ENCODE measurements around the gene KRTAP6-3. TPM values are rescaled to one million over a fixed set of nuclear protein-coding genes. Genes with fewer than 3 reads are reported as not detected.

Gene KRTAP6-3
- total and polyA plus RNA-seq, 2 experiments from 2014 or later, result not detected

GRCh38 chr21:30598802-30599201 lies 6.6 kb downstream of the KRTAP6-3 start, which contains the start of gene KRTAP6-2:
Gene KRTAP6-2 (minus strand): TSS chr21:30598902. CDS start chr21:30598874, 28 bp downstream.
- no peaks in the 10 kb centered on the region for H3K9me2 ChIP-seq (ENCODE audit: insufficient read depth)
- no peaks in the 10 kb centered on the region for H3K79me2 ChIP-seq (replicated peaks; ENCODE audit: insufficient read depth)
- H3K27ac Mint-ChIP-seq, result no peak within 1 kb of the TSS
- no peak within 1 kb of the TSS for H3K4me2 ChIP-seq
- H3K36me3 ChIP-seq (ENCODE audit: insufficient read depth), result no peaks in the 10 kb centered on the region
- no peak within 1 kb of the TSS for H2AFZ ChIP-seq
- H3K4me1 ChIP-seq (ENCODE audit: insufficient read depth), result no peaks in the 10 kb centered on the region
- H3K36me3 Mint-ChIP-seq (ENCODE audit: low read depth), result no peaks in the 10 kb centered on the region
- H3K4me1 Mint-ChIP-seq, result no peaks in the 10 kb centered on the region
- H3K27ac ChIP-seq (ENCODE audit: low read depth), result no peak within 1 kb of the TSS
- ATAC-seq, result no peak
- no peak within 1 kb of the TSS for H3K4me3 Mint-ChIP-seq
- no peaks in the 10 kb centered on the region for H3K9me3 Mint-ChIP-seq
- H3K4me3 ChIP-seq, result no peak within 1 kb of the TSS
- H3K27me3 Mint-ChIP-seq (ENCODE audit: insufficient read depth, low read depth, poor library complexity), result no peaks in the 10 kb centered on the region
- H4K20me1 ChIP-seq (replicated peaks; ENCODE audit: insufficient read depth), result no peaks in the 10 kb centered on the region
- no peak for DNase-seq (ENCODE audit: low spot score)
- H3K27me3 ChIP-seq (ENCODE audit: insufficient read depth), result no peaks in the 10 kb centered on the region
- TF ChIP-seq EZH2phosphoT487 (IDR thresholded peaks at IDR 0.05; ENCODE audit: unreplicated experiment) (no peak), NANOG (IDR thresholded peaks at IDR 0.05; ENCODE audit: borderline replicate concordance) (no peak), ZNF331 (CRISPR knock-in tag; IDR thresholded peaks at IDR 0.05; ENCODE audit: low read depth) (no peak), ZNF114 (CRISPR knock-in tag; IDR thresholded peaks at IDR 0.05) (no peak), CTCF (conservative IDR thresholded peaks at IDR 0.05; ENCODE audit: low read depth in 2 of 2) (no peak)
- TF ChIP-seq, protein P1, sequence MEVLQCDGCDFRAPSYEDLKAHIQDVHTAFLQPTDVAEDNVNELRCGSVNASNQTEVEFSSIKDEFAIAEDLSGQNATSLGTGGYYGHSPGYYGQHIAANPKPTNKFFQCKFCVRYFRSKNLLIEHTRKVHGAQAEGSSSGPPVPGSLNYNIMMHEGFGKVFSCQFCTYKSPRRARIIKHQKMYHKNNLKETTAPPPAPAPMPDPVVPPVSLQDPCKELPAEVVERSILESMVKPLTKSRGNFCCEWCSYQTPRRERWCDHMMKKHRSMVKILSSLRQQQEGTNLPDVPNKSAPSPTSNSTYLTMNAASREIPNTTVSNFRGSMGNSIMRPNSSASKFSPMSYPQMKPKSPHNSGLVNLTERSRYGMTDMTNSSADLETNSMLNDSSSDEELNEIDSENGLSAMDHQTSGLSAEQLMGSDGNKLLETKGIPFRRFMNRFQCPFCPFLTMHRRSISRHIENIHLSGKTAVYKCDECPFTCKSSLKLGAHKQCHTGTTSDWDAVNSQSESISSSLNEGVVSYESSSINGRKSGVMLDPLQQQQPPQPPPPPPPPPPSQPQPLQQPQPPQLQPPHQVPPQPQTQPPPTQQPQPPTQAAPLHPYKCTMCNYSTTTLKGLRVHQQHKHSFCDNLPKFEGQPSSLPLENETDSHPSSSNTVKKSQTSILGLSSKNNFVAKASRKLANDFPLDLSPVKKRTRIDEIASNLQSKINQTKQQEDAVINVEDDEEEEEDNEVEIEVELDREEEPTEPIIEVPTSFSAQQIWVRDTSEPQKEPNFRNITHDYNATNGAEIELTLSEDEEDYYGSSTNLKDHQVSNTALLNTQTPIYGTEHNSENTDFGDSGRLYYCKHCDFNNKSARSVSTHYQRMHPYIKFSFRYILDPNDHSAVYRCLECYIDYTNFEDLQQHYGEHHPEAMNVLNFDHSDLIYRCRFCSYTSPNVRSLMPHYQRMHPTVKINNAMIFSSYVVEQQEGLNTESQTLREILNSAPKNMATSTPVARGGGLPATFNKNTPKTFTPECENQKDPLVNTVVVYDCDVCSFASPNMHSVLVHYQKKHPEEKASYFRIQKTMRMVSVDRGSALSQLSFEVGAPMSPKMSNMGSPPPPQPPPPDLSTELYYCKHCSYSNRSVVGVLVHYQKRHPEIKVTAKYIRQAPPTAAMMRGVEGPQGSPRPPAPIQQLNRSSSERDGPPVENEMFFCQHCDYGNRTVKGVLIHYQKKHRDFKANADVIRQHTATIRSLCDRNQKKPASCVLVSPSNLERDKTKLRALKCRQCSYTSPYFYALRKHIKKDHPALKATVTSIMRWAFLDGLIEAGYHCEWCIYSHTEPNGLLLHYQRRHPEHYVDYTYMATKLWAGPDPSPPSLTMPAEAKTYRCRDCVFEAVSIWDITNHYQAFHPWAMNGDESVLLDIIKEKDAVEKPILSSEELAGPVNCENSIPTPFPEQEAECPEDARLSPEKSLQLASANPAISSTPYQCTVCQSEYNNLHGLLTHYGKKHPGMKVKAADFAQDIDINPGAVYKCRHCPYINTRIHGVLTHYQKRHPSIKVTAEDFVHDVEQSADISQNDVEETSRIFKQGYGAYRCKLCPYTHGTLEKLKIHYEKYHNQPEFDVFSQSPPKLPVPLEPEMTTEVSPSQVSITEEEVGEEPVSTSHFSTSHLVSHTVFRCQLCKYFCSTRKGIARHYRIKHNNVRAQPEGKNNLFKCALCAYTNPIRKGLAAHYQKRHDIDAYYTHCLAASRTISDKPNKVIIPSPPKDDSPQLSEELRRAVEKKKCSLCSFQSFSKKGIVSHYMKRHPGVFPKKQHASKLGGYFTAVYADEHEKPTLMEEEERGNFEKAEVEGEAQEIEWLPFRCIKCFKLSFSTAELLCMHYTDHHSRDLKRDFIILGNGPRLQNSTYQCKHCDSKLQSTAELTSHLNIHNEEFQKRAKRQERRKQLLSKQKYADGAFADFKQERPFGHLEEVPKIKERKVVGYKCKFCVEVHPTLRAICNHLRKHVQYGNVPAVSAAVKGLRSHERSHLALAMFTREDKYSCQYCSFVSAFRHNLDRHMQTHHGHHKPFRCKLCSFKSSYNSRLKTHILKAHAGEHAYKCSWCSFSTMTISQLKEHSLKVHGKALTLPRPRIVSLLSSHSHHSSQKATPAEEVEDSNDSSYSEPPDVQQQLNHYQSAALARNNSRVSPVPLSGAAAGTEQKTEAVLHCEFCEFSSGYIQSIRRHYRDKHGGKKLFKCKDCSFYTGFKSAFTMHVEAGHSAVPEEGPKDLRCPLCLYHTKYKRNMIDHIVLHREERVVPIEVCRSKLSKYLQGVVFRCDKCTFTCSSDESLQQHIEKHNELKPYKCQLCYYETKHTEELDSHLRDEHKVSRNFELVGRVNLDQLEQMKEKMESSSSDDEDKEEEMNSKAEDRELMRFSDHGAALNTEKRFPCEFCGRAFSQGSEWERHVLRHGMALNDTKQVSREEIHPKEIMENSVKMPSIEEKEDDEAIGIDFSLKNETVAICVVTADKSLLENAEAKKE (CRISPR knock-in tag; IDR thresholded peaks at IDR 0.05), result no peak
- H3F3A ChIP-seq (replicated peaks; ENCODE audit: low read depth), result no peaks in the 10 kb centered on the region

Data from GM23338 (cell line).